NCI-H748 treated with DMSO at 0.1 percent for 48 hours (cell line): ENCODE measurements around the gene CFAP410.

ENCODE experiments used
- DNase-seq: peaks from one replicate; lab custom pipeline; 2025; lab: John Stamatoyannopoulos, UW

CFAP410 gene

DNA sequence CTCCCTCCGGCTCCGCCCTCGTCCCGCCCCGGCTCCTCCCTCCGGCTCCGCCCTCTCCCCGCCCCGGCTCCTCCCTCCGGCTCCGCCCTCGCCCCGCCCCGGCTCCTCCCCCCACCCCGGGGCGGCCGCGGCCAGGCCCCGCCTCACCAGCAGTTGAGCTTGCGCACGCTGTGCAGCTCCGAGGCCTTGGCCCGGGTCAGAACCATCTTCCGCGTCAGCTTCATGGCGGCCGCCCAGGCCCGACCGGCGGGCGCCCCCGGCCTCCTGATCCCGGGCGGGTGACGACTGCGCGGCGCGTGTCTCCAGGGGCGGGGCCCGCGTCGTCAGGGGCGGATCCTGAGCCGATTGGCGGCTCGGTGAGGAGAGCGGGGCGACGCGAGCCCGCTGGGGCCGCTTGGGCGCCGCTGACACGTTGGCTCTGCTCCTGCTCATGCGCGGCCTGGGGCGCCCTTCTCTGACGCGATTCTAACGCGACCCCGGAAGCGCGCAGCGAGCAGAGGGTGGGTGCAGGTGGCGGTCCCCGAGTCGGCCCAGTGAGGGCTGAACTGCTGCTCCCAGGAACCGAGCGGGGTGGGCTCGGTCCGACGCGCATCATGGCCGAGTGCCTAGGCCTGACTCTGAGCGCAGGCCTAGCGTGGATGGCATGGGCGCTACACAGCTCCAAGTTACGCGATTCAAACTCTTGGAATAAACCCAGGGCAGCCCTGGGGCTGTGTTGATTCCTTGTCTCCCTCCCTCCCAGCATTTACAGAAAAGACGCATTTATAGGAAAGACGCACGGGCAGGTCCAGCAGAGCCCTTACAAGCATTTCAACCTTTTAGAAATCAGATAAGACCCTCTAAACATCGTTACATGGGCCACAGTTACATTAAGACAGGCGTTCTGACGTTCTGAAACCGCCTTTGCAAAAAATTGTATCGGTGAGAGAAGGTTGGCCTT, at the start of gene CFAP410:
TSS of gene CFAP410 (minus strand) at position 420 of the 940 bp plus-strand sequence. CDS start at position 224, 196 bp downstream.
- peak; percentile 79 for DNase-seq

DNA sequence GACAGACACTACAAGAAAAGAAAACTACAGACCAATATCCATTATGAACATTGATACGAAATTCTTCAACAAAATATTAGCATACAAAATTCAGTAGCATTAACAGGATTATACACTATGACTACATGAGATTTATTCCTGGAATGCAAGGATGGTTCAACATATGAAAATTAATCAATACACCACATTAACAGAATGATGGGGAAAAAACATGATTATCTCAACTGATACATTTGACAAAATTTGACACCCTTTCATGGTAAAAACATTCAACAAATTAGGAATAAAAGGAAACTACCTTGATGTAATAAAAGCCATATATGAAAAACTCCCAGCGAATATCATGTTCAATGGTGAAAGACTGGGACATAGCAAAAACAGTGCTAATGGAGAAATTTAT, 45.8 kb upstream of the CFAP410 start:
- DNase-seq, result no peak

- no peak for DNase-seq
Measured at GRCh38 chr21:44383216-44383615, 44.0 kb upstream of the CFAP410 start.

GRCh38 chr21:44382536-44382935, 43.3 kb upstream of the CFAP410 start:
- no peak for DNase-seq

GRCh38 chr21:44381874-44382273, 42.7 kb upstream of the CFAP410 start:
- DNase-seq, result no peak

GRCh38 chr21:44380876-44381275, 41.7 kb upstream of the CFAP410 start:
- no peak for DNase-seq

DNA sequence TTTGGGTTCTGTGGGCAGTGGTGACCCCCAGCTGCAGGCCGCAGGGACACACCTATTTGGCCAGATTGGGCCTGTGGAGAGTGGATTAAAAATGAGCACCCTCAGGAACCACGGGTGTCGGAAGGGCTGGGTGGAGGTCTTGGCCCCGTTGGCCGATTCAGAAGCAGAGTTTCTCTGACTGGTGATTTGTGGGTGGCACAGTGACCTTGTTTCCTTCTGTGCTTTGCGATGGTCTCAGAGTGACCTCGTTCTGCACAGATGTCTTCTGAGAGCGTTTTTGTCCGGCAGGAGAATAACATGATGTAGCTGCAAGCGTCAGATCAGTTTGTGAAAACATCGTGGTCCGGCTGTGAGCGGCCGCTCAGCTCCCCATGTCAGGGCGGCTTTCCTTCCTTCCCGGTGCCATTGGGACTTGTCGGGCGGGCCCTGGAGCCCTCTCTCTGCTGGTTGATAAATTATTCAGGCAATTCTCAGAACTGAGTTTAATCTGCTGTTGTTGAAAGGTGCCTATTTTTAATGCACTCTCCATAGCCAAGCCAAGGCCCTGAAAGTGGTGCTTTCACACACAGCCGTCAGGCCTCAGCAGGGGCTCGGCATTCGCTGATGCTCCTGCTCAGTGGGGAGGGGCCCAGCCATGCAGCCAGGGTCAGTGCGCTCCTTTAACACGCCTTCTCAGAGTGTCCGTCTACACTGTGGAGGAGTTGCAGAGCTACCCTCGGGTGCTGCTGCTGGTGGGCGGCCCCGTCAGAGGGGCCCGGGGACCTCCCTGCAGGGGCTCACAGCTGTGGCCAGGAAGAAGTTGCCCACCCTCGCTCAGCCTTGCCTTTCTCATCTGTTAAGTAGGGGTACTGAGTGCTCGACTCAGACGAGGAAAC, 41.0 kb upstream of the CFAP410 start:
- no peak for DNase-seq

- no peak for DNase-seq
Measured at GRCh38 chr21:44379515-44379848, 40.3 kb upstream of the CFAP410 start.

DNA sequence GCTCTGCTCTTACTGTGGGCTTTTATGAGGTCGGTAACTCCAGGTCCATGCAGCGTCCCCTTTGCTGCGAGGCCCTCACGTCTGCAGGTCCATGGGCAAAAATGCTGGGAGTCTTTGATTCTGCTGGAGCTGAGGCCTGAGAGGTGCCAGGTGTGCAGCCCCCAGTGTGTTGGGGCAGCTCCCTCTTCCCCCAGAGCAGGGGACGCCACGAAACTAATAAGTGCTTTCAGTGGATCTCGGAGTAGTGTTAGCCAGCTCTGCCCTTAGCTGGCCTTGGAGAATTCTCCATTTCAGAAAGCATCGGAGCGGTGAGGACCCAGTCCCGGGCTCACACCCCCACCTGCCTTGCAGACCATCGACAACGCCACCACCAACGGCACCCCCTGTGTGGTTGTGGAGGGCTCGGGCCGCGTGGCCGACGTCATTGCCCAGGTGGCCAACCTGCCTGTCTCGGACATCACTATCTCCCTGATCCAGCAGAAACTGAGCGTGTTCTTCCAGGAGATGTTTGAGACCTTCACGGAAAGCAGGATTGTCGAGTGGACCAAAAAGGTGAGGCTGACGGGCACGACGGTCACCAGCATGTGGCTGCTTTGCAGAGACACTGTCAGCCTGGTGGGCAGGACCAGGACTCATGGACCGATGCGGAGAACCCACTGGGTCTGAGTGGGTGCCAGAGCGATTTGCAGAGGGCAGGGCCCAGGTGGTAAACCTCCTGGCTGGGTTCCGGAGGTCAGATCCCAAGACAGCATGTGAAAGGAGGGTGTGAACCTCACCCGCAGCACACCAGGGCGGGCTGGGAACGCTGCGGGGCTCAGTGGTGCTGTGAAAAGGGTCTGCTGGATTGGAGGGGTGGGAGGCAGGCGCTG, 39.7 kb upstream of the CFAP410 start:
- no peak for DNase-seq

GRCh38 chr21:44377922-44378645, 38.9 kb upstream of the CFAP410 start:
- no peak for DNase-seq

DNA sequence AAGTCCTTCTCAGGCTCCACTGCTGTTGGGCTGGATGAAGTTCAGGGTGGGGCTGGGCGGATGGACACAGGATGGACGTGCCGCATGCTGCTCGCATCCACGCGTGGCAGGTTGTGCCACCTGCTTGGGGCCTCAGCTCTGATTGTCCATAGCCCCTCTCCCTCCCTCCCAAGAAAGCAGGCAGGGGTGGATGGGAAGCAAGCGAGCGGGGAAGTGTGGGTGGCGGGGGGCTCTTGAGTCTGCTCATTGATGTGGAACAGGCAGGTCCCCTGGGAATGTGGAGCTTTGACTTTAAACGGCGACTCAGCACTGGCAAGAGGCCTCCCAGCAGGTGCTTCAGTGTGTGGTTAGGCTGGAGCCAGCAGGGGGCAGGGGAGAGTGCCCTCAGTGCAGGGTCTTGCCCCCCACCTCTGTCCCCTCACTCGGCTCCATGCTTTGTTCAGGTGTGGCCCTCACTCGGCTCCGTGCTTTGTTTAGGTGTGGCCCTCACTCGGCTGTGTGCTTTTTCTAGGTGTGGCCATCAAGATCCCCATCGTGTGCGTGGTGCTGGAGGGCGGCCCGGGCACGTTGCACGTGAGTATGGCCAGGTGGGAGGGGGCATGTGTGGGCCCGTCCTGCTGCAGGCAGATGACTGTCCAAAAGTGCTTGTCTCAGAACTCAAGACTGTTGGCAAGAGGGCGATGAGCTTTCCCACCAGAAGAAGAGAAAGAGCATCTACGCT, 38.2 kb upstream of the CFAP410 start:
- no peak for DNase-seq

DNA sequence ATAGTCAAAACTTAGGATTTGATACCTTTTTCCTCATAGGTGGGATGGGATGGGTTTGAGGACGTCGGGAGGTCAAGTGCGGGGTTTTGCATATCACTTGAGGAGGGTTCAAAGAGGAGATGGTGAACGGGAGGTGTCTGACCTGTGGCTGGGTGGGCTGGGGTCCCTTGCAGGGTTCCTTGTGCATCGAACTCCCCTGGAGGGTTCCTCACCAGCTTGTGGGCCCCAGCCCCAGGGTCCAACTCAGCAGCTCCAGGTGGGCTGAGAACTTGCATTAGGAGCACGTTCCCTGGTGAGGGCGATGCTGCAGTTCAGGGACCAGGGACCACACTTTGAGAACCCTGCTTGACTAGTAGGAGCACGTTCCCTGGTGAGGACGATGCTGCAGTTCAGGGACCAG, 37.4 kb upstream of the CFAP410 start:
- DNase-seq, result no peak

DNA sequence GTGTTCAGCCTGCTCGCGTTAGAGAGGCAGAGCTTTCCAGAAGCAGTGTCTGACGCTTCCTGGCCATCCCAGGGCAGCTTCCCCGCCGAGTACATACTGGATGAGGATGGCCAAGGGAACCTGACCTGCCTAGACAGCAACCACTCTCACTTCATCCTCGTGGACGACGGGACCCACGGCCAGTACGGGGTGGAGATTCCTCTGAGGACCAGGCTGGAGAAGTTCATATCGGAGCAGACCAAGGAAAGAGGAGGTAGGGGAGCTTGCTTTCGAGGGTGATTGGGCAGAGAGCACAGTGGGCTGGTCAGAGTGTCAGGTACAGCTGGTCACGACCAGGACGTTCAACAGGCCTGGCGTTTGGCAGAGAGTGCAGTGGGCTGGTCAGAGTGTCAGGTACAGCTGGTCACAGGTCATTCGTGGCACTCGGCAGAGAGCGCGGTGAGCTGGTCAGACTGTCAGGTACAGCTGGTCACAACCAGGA, 36.6 kb upstream of the CFAP410 start:
- DNase-seq, result no peak

DNA sequence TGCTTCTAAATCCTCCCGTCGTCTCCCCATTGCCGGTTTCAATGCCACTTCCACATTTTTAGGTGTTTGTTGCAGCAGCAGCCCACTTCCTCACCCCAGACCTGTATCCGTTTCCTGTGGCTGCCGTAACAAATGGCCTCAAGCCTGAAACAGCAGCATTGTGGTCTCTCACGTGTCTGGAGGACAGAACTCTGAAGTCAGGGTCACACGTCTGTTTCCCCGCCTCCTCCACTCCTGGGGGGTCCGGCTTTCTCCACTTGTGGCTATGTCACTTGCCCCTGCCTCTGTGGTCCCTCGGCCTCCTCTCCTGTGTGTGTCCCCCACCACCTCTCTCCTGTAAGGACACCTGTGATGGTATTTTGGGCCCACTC, 36.1 kb upstream of the CFAP410 start:
- DNase-seq, result no peak

DNA sequence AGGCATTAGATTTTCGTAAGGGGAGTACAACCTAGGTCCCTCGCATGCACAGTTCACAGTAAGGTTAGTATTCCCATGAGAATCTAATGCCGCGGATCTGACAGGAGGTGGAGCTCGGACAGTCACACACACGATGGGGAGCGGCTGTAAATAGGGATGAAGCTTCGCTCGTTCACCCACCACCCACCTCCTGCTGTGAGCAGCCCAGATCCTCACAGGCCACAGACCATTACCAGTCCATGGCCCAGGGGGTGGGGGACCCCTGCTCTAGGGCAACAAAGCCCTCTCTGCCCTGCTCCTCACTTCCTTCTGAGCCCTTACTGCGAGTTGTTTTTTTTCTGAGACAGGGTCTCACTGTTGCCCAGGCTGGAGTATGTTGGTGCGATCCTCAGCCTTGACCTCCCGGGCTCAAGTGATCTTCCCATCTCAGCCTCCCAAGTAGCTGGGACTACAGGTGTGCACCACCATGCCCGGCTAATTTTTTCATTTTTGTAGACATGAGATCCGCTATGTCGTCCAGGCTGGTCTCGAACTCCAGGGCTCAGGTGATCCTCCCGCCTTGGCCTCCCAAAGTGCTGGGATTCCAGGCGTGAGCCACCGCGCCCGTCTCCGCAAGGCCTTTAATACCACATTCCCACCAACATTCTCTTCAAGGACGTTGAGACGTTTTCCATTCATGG, 35.6 kb upstream of the CFAP410 start:
- DNase-seq, result no peak

GRCh38 chr21:44372616-44373015, 33.4 kb upstream of the CFAP410 start:
- DNase-seq, result no peak

- DNase-seq, result no peak
Measured at GRCh38 chr21:44371596-44371995, 32.4 kb upstream of the CFAP410 start.

DNA sequence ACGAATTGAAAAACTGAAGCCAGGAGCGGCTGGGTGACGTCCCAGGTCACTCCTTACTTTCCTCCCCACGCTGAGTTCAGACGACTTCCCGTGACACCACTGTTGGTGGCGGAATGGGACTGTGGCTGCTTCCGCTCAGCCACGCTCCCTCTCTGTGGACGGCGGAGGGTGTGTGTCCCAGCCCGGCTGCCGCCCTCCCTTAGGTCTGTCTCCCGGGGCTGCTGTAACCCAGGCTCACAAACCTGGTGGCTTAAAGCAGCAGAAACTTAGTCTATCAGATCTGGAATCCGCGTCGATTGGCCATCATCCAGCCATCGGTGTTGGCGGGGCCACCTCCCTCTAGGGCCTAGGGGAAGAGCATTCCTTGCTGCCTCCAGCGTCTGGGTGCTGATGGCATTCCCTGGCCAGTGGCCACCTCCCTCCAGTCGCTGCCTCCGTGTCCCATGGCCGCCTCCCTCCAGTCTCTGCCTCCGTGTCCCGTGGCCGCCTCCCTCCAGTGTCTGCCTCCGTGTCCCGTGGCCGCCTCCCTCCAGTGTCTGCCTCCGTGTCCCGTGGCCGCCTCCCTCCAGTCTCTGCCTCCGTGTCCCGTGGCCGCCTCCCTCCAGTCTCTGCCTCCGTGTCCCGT, 31.7 kb upstream of the CFAP410 start:
- no peak for DNase-seq

- DNase-seq, result peak; percentile 16
Measured at GRCh38 chr21:44370027-44370735, 31.0 kb upstream of the CFAP410 start.
